GM12892 (cell line): ENCODE measurements around the gene CTR9.

Experiments
- POLR2A ChIP-seq: IDR thresholded peaks from 2 replicates; pipeline ENCODE4 v1.6.1; 2011; ENCODE audit warnings: low read depth, low read length, control low read depth
- POLR2AphosphoS5 ChIP-seq: IDR thresholded peaks from 2 replicates; pipeline ENCODE4 v1.6.1; 2011; ENCODE audit warnings: low read depth, low read length, control low read depth
- TAF1 ChIP-seq: IDR thresholded peaks from 2 replicates; pipeline ENCODE4 v1.6.1; 2011; ENCODE audit warnings: low read depth, mild to moderate bottlenecking, control low read depth, low read length, borderline replicate concordance

DNA sequence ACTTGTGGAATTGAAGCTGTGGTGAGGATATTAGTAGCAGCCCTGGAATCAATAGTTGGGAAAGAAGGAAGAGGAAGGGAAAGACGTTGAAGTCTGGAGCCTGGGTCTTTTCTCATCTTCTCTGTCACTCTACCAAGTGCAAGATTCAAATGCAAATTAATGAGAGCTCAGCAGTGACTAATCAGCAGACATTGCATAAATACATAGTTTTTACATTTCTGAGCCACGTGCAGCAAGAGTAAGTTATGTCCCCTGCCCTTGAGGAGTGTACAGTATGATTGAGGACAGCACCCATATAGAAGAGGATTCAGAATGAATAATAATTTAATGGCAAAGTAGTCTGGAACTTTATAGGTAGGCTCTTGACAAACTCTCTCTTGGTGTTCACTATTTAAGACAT lies 23.8 kb downstream of the CTR9 start:
- TF ChIP-seq POLR2A = no peak
- TF ChIP-seq TAF1 = no peak
- no peak for TF ChIP-seq POLR2AphosphoS5
